HL-60/S4 treated with phorbol 12-myristate 13-acetate at 8.2 ng/mL for 4 days and 3 days (cell line): ENCODE measurements around the gene CFAP68.

Source experiments
- in situ Hi-C: fragments of 300-500 bp; cut with MboI; formaldehyde crosslinking; loops from 2 replicates; pipeline ENCODE4 v1.15.0; 2022; ENCODE audit warnings: low sequenced_read_pairs

Gene CFAP68

GRCh38 chr11:111878849-111879636, at the start of gene CFAP68, which contains the start of gene FDXACB1:
CFAP68 (plus strand) TSS chr11:111879541; CDS start chr11:111879561, 20 bp downstream.
FDXACB1 (minus strand) TSS chr11:111879165; CDS start chr11:111879132, 33 bp downstream.
- in situ Hi-C loops = no loop called here

- in situ Hi-C loops = no loop called here
These were observed 45.8 kb upstream of the CFAP68 start for GRCh38 chr11:111833524-111833923.

GRCh38 chr11:111834432-111835163, 44.7 kb upstream of the CFAP68 start:
- in situ Hi-C loops = no loop called here

GRCh38 chr11:111835665-111836064, 43.7 kb upstream of the CFAP68 start:
- in situ Hi-C loops = no loop called here

GRCh38 chr11:111836162-111836561, 43.2 kb upstream of the CFAP68 start:
- in situ Hi-C loops = no loop called here

- in situ Hi-C loops = no loop called here
These were observed 42.6 kb upstream of the CFAP68 start for GRCh38 chr11:111836721-111837120.

GRCh38 chr11:111837366-111837891, 41.9 kb upstream of the CFAP68 start:
- in situ Hi-C loops = no loop called here

GRCh38 chr11:111838054-111838453, 41.3 kb upstream of the CFAP68 start:
- in situ Hi-C loops = no loop called here

GRCh38 chr11:111840143-111840542, 39.2 kb upstream of the CFAP68 start:
- in situ Hi-C loops = no loop called here

GRCh38 chr11:111841370-111842053, 37.8 kb upstream of the CFAP68 start:
- in situ Hi-C loops = no loop called here

- in situ Hi-C loops = no loop called here
These were observed 35.7 kb upstream of the CFAP68 start for GRCh38 chr11:111843661-111844060.

GRCh38 chr11:111845276-111846028, 33.9 kb upstream of the CFAP68 start:
- in situ Hi-C loops = no loop called here

GRCh38 chr11:111846063-111846462, 33.3 kb upstream of the CFAP68 start:
- in situ Hi-C loops = no loop called here

- in situ Hi-C loops = no loop called here
These were observed 32.7 kb upstream of the CFAP68 start for GRCh38 chr11:111846636-111847035.

GRCh38 chr11:111849631-111850030, 29.7 kb upstream of the CFAP68 start:
- in situ Hi-C loops = no loop called here

GRCh38 chr11:111851067-111851466, 28.3 kb upstream of the CFAP68 start:
- in situ Hi-C loops = no loop called here

GRCh38 chr11:111851636-111852035, 27.7 kb upstream of the CFAP68 start:
- in situ Hi-C loops = no loop called here

- in situ Hi-C loops = no loop called here
These were observed 27.2 kb upstream of the CFAP68 start for GRCh38 chr11:111852103-111852502.

- in situ Hi-C loops = no loop called here
These were observed 23.8 kb upstream of the CFAP68 start for GRCh38 chr11:111855506-111855905.

- in situ Hi-C loops = no loop called here
These were observed 19.1 kb upstream of the CFAP68 start for GRCh38 chr11:111860257-111860656.

- in situ Hi-C loops = no loop called here
These were observed 9.2 kb upstream of the CFAP68 start for GRCh38 chr11:111870113-111870512.
